Lower lobe of right lung (tissue), 2 donors: ENCODE measurements around the gene LAMB3. TPM values are rescaled to one million over a fixed set of nuclear protein-coding genes. Genes with fewer than 3 reads are reported as not detected.

Experiments
- ATAC-seq, 2 donors: fragments of 200-7000 bp; cut with Tn5 transposase; one replicate each; pipeline ENCODE4 v1.9.1; 2020 to 2022; ENCODE audit warnings: mild to moderate bottlenecking in 2 of 2, moderate library complexity in 2 of 2
- DNase-seq: peaks from one replicate; pipeline ENCODE4 v3.0.0-alpha.2; 2020
- H3K27ac ChIP-seq: fragments of 200-600 bp; one replicate; pipeline ENCODE4 v1.8.0; 2022
- H3K27me3 ChIP-seq: fragments of 200-600 bp; one replicate; pipeline ENCODE4 v1.8.0; 2022; ENCODE audit warnings: low read depth
- H3K36me3 ChIP-seq: fragments of 200-600 bp; one replicate; pipeline ENCODE4 v1.8.0; 2022; ENCODE audit warnings: mild to moderate bottlenecking
- H3K4me1 ChIP-seq: fragments of 200-600 bp; one replicate; pipeline ENCODE4 v1.8.0; 2022
- H3K4me3 ChIP-seq: fragments of 200-600 bp; one replicate; pipeline ENCODE4 v1.8.0; 2022; ENCODE audit warnings: mild to moderate bottlenecking
- H3K9me3 ChIP-seq: fragments of 200-600 bp; one replicate; pipeline ENCODE4 v1.8.0; 2022
- CTCF ChIP-seq: fragments of 200-600 bp; IDR thresholded peaks from one replicate; pipeline ENCODE4 v1.8.0; 2022; ENCODE audit warnings: antibody characterized with exemption, mild to moderate bottlenecking
- intact Hi-C: fragments of 100-400 bp; cut with DNase I; formaldehyde crosslinking; loops from one replicate; pipeline ENCODE4 v1.11.0; 2022
- total RNA-seq: library from RNA; stranded (reverse); fragmentation: NEBNext Ultra II Directional; extraction: Animal tissue kit (Norgen Biotek cat#: 25700); gene quantifications from one replicate; pipeline ENCODE4 v1.2.1, GENCODE V29; 2021
- donor health status: DM: no; HTN: yes; CAD: no; lungs with severe emphysema.

Gene LAMB3
- total RNA-seq, 1 donor from 2014 or later = 47.2 TPM

DNA sequence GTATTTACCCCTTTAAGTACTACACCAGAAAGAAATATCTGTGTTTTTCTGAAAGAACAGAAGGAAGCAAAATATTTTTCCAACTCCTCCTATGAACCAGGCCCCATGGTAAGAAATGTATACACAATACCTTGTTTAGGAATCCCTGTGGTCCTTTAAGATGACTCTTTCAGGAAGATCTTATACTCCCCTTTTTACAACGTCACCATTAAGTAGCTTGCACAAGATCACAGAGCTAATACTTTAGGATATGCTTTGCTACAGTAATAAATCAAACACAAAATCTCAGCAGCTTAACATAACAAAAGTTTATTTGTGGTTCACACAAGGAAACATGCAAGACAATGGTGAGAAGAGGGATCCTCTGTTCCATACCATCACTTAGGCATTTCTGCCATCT lies 8.8 kb upstream of the LAMB3 start:
- Histone ChIP-seq H3K27ac (no peak overlapping the region), H3K27me3 (peaks cover 15% of the 10 kb centered on the region), H3K4me3 (no peak overlapping the region), H3K4me1 (peaks cover 11% of the 10 kb centered on the region), H3K9me3 (no peaks in the 10 kb centered on the region), H3K36me3 (no peaks in the 10 kb centered on the region)
- no peak for TF ChIP-seq CTCF
- no peak for ATAC-seq
- no peak for DNase-seq
- intact Hi-C loops = no loop called here

DNA sequence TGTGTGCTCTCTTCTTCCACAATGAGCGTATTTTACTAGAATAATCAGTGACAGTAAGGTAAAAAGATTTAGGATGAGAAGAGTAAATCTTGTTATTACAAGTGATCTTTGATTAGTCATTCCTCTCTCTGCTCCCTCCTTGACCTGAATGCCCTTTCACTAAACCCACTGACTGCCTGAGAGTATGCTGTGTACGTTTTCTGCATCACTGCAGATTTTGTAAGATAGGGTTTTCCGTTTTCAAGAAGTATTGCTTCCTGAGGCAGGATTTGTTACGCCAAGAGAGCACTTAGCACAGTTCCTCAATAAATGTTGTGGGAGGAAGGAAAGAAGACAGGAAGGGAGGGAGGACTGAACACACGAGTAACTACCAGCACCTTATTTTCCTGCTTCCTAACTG lies 7.7 kb upstream of the LAMB3 start:
- no peak overlapping the region for H3K4me3 ChIP-seq
- TF ChIP-seq CTCF = no peak
- DNase-seq (no peak), ATAC-seq (peak; percentile 58 to 69)
- H3K9me3 ChIP-seq = no peaks in the 10 kb centered on the region
- H3K27ac ChIP-seq = no peak overlapping the region
- peaks cover 11% of the 10 kb centered on the region for H3K4me1 ChIP-seq
- H3K27me3 ChIP-seq = peaks cover 15% of the 10 kb centered on the region
- intact Hi-C loops = no loop called here
- no peaks in the 10 kb centered on the region for H3K36me3 ChIP-seq

DNA sequence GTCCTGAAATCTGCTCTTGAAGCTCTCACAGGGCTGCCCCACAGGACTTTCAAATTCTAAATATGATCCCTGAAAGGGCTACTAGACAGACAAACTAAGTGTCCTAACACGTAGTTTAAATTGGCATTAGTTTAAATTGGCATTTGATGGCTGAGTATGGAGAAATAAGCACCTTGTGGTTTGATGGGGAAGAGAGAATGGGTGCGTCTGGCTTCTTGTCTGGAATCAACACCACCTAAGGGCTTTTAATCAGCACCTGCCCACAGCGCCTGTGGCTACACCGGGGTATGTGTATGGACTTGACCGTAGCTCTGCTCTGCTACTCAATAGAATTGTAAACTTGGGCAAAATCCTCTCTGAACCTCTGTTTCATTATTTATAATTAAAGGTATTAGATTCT lies 5.7 kb upstream of the LAMB3 start:
- Histone ChIP-seq H3K27me3 (peaks cover 15% of the 10 kb centered on the region), H3K27ac (no peak overlapping the region), H3K4me3 (no peak overlapping the region), H3K9me3 (no peaks in the 10 kb centered on the region), H3K4me1 (peaks cover 26% of the 10 kb centered on the region), H3K36me3 (no peaks in the 10 kb centered on the region)
- intact Hi-C loops = no loop called here
- TF ChIP-seq CTCF = no peak
- DNase-seq (no peak), ATAC-seq (no peak)

- H3K4me1 ChIP-seq = peaks cover 32% of the 10 kb centered on the region
- no peaks in the 10 kb centered on the region for H3K9me3 ChIP-seq
- TF ChIP-seq CTCF = no peak
- no peak for DNase-seq
- no peak overlapping the region for H3K27ac ChIP-seq
- ATAC-seq = peak in 1 of 2 donors; percentile 3
- intact Hi-C loops = no loop called here
- no peak overlapping the region for H3K4me3 ChIP-seq
- no peaks in the 10 kb centered on the region for H3K36me3 ChIP-seq
- peaks cover 15% of the 10 kb centered on the region for H3K27me3 ChIP-seq
Measured at GRCh38 chr1:209657140-209657879, 5.1 kb upstream of the LAMB3 start.

GRCh38 chr1:209655411-209656231 lies 3.4 kb upstream of the LAMB3 start:
- Histone ChIP-seq H3K27me3 (peaks cover 15% of the 10 kb centered on the region), H3K4me3 (no peak overlapping the region), H3K9me3 (no peaks in the 10 kb centered on the region), H3K36me3 (no peaks in the 10 kb centered on the region), H3K4me1 (peaks cover 47% of the 10 kb centered on the region), H3K27ac (no peak overlapping the region)
- ATAC-seq (no peak), DNase-seq (no peak)
- no peak for TF ChIP-seq CTCF
- intact Hi-C loops = no loop called here
